Effector memory CD4-positive, alpha-beta T cell (primary cell): ENCODE measurements around the gene STIMATE.

ENCODE experiments used
- DNase-seq, 3 donors: peaks; one replicate each; pipeline ENCODE4 v3.0.0-alpha.2; 2020
- H3K27ac ChIP-seq: 2 replicates; pipeline ENCODE4 v1.7.0; 2013; ENCODE audit warnings: mild to moderate bottlenecking, low read length, moderate library complexity; ENCODE audit not compliant: insufficient read depth, poor library complexity, severe bottlenecking
- H3K27me3 ChIP-seq: replicated peaks from 2 replicates; pipeline ENCODE4 v1.7.0; 2013; ENCODE audit warnings: mild to moderate bottlenecking, low read length; ENCODE audit not compliant: insufficient read depth, control insufficient read depth, poor library complexity, severe bottlenecking
- H3K36me3 ChIP-seq: 2 replicates; pipeline ENCODE4 v1.7.0; 2013; ENCODE audit warnings: mild to moderate bottlenecking, low read length, moderate library complexity; ENCODE audit not compliant: control insufficient read depth, insufficient read depth
- H3K4me1 ChIP-seq: 2 replicates; pipeline ENCODE4 v1.7.0; 2013; ENCODE audit warnings: low read length, mild to moderate bottlenecking; ENCODE audit not compliant: control insufficient read depth, insufficient read depth, poor library complexity, severe bottlenecking
- H3K4me3 ChIP-seq: 2 replicates; pipeline ENCODE4 v1.7.0; 2013; ENCODE audit warnings: low read length, low read depth, mild to moderate bottlenecking; ENCODE audit not compliant: insufficient read depth, poor library complexity, severe bottlenecking
- H3K9me3 ChIP-seq: 2 replicates; pipeline ENCODE4 v1.7.0; 2013; ENCODE audit warnings: mild to moderate bottlenecking, low read length, moderate library complexity; ENCODE audit not compliant: control insufficient read depth

Gene STIMATE

DNA sequence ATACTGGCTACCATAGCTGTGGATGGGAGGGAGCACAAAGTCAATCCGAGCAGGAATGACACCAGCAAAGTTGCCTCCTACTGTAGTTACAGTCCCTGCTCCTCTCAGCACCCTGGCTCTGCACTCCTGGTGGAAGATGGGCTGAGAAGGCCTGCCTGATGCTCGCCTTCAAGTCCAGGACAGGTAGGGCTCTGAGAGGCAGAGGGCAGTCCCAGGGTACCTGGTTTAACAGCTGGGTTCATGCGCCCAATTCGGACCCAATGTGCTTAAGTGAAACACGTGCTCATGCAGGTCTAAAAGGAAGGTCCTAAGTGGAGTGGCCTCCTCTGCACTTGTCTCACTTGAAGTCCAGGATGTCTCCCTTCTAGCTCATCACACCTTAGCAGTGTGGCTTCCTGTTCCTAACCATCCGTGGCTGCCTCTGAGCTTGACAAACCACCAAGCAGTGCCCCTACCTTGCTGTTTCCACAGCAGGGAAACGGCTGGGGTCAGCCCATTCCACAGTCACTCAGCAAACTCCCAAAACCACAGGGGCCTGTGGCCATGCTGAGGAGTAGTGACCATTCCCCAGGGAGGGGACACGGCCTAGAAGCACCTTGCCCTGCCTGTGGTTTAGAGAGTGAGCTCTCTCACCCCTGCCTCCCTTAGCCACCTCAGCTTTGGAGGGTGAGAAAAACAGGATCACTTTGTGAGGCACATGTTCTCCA is 58.6 kb downstream of the STIMATE start:
- DNase-seq = no peak
- no peak overlapping the region for H3K4me3 ChIP-seq
- no peaks in the 10 kb centered on the region for H3K9me3 ChIP-seq
- no peak overlapping the region for H3K27ac ChIP-seq
- H3K36me3 ChIP-seq = peaks cover 52% of the 10 kb centered on the region
- no peaks in the 10 kb centered on the region for H3K27me3 ChIP-seq
- peaks cover 4% of the 10 kb centered on the region for H3K4me1 ChIP-seq

- H3K4me1 ChIP-seq = peaks cover 4% of the 10 kb centered on the region
- no peak overlapping the region for H3K27ac ChIP-seq
- no peaks in the 10 kb centered on the region for H3K9me3 ChIP-seq
- H3K36me3 ChIP-seq = peaks cover 36% of the 10 kb centered on the region
- no peak overlapping the region for H3K4me3 ChIP-seq
- DNase-seq = no peak
- no peaks in the 10 kb centered on the region for H3K27me3 ChIP-seq
Observed at GRCh38 chr3:52836986-52837385, 60.4 kb downstream of the STIMATE start.

GRCh38 chr3:52836471-52836845 is 60.9 kb downstream of the STIMATE start:
- Histone ChIP-seq H3K9me3 (no peaks in the 10 kb centered on the region), H3K4me1 (peaks cover 4% of the 10 kb centered on the region), H3K36me3 (peaks cover 32% of the 10 kb centered on the region), H3K27me3 (no peaks in the 10 kb centered on the region), H3K4me3 (no peak overlapping the region), H3K27ac (no peak overlapping the region)
- DNase-seq = no peak

GRCh38 chr3:52835766-52836470 is 61.4 kb downstream of the STIMATE start:
- Histone ChIP-seq H3K4me3 (no peak overlapping the region), H3K27ac (no peak overlapping the region), H3K4me1 (peaks cover 4% of the 10 kb centered on the region), H3K9me3 (no peaks in the 10 kb centered on the region), H3K36me3 (peaks cover 27% of the 10 kb centered on the region), H3K27me3 (no peaks in the 10 kb centered on the region)
- no peak for DNase-seq

GRCh38 chr3:52834871-52835501 is 62.4 kb downstream of the STIMATE start, which contains the start of gene MUSTN1:
TSS of gene MUSTN1 (minus strand) at chr3:52835019. CDS start at chr3:52834948, 71 bp downstream.
- Histone ChIP-seq H3K9me3 (no peaks in the 10 kb centered on the region), H3K27ac (no peak within 1 kb of the TSS), H3K4me3 (no peak within 1 kb of the TSS), H3K4me1 (peaks cover 4% of the 10 kb centered on the region), H3K36me3 (peaks cover 18% of the 10 kb centered on the region), H3K27me3 (no peaks in the 10 kb centered on the region)
- DNase-seq = no peak

DNA sequence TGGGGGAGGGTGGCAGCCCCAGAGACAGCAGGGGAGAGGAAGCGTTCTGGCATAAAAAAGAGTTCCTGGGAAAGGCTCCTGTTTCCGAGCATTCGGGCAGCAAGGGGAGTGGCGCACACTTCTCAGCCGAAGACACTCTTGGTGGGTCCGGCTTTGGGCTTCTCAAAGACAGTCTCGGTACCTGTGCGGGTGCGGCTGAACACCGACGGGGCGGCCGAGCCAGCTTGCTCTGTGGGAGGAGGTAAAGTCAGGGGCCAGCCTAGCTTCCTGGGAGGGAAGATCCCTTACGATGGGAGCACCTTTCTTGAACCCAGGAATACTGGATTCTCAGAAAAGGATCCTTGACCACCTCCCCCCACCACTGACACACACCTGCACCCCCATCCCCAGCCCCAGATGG is 64.1 kb downstream of the STIMATE start:
- no peak overlapping the region for H3K27ac ChIP-seq
- no peak overlapping the region for H3K4me3 ChIP-seq
- H3K4me1 ChIP-seq = no peaks in the 10 kb centered on the region
- H3K9me3 ChIP-seq = no peaks in the 10 kb centered on the region
- no peaks in the 10 kb centered on the region for H3K27me3 ChIP-seq
- peaks cover 17% of the 10 kb centered on the region for H3K36me3 ChIP-seq
- DNase-seq = no peak

GRCh38 chr3:52831500-52832301 is 65.6 kb downstream of the STIMATE start:
- no peak overlapping the region for H3K27ac ChIP-seq

GRCh38 chr3:52830535-52831258 is 66.7 kb downstream of the STIMATE start, which contains the start of gene ITIH4:
TSS of gene ITIH4 (minus strand) at chr3:52830672. CDS start at chr3:52830642, 30 bp downstream.
- Histone ChIP-seq H3K4me3 (no peak within 1 kb of the TSS), H3K9me3 (no peaks in the 10 kb centered on the region), H3K27me3 (no peaks in the 10 kb centered on the region), H3K4me1 (no peaks in the 10 kb centered on the region), H3K36me3 (peaks cover 7% of the 10 kb centered on the region), H3K27ac (no peak within 1 kb of the TSS)
- no peak for DNase-seq

More at GRCh38 chr3:52831500-52832301, 65.6 kb downstream of the STIMATE start:
- Histone ChIP-seq H3K9me3 (no peaks in the 10 kb centered on the region), H3K4me3 (no peak overlapping the region), H3K36me3 (peaks cover 14% of the 10 kb centered on the region), H3K27me3 (no peaks in the 10 kb centered on the region), H3K4me1 (no peaks in the 10 kb centered on the region)
- DNase-seq = no peak

- H3K27me3 ChIP-seq = no peaks in the 10 kb centered on the region
Observed at GRCh38 chr3:52829906-52830463, 67.4 kb downstream of the STIMATE start.

More at GRCh38 chr3:52829906-52830463, 67.4 kb downstream of the STIMATE start:
- no peak overlapping the region for H3K27ac ChIP-seq
- no peak overlapping the region for H3K4me3 ChIP-seq
- no peaks in the 10 kb centered on the region for H3K9me3 ChIP-seq
- no peaks in the 10 kb centered on the region for H3K36me3 ChIP-seq
- DNase-seq = no peak
- no peaks in the 10 kb centered on the region for H3K4me1 ChIP-seq
